ENCODE data around the gene ANK2.
"Not testable (repeated sequence)": the region's sequence is repeated elsewhere in the genome, so short reads cannot be mapped to it uniquely, and the experiment has no call there.

The ANK2 gene

GRCh38 chr4:113052379-113052951, 3.0 kb downstream of the ANK2 start:
- no peak for FAIRE-seq

DNA sequence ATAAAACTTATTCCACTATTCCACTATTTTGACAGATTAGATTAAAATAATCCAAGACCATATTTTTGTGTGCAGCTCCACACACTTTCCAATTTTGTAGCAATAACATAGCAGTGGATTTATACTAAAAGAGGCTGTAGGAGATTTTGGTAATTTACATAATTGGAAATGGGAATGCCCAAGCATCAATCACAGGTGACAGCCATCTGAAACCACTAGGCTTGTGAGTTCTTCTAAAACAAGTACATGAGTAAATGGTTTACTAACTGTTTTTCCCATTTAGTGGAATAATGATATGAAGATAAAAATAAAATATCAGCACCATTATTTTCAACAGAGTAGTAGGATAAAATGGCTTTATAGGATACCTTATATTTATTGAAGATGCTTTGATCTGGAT, 4.4 kb downstream of the ANK2 start:
- FAIRE-seq, result no peak

DNA sequence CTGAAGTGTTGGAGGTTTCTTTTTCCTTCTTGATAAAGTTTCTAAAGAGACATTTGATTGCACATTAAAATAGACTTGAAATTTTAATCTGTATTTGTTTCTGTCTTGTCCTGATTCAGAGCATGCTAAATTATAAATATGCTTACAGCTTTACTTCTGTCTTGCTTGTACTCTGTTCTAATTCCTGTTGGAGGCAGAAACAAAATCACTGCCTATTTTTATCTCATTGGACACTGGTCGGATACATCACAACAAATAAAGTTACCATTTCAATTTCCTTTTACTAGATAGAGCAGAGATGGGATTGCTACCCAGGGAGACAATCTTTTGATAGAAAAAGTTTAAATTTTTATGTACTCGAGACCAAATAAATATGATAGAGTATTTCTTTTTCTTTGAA, 6.9 kb downstream of the ANK2 start:
- no peak for FAIRE-seq

DNA sequence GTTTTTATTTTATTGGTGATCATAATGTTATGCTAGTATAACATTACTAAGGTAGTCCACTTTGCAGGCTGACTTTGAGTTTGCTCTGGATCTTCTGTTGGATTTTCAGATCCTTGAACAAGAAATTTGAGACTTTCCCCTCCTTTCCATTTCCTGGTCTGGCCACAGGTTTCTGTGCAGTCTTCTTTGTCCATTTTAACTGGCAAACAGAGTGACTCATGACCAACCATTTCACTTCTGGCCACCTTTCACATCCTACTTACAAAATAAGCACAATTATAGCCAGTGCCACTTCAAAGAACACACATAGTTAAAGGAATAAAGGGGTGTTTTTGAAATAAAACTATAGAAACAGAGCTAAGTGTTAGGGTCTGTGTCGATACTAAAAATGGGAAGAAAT, 8.4 kb downstream of the ANK2 start:
- FAIRE-seq, result no peak

GRCh38 chr4:113059449-113060182, 10.2 kb downstream of the ANK2 start:
- no peak for FAIRE-seq

GRCh38 chr4:113060853-113061252, 11.4 kb downstream of the ANK2 start:
- FAIRE-seq, result no peak

GRCh38 chr4:113064244-113064643, 14.8 kb downstream of the ANK2 start:
- no peak for FAIRE-seq

DNA sequence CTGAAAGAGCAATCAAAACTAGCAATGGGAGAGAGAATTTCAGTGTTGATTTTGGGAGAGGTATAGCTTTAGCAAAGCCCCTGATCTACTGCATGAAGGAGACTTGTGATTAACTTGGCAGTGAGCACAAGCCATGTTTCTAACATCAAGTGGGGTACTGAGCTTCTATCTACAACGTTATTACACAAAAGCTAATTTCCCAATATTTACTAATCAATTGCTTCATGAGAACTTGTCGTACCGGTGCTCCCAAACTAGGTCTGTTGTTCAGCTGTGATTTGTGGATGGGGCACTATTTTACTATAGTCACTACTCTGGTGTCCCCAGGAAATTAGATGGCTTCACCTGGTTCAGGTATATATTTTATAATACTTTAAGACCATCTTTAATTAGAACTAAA, 16.2 kb downstream of the ANK2 start:
- no peak for FAIRE-seq

- not testable (repeated sequence) for FAIRE-seq
Observed at GRCh38 chr4:113068771-113069170, 19.3 kb downstream of the ANK2 start.

GRCh38 chr4:113069212-113069892, 19.9 kb downstream of the ANK2 start:
- FAIRE-seq, result no peak

DNA sequence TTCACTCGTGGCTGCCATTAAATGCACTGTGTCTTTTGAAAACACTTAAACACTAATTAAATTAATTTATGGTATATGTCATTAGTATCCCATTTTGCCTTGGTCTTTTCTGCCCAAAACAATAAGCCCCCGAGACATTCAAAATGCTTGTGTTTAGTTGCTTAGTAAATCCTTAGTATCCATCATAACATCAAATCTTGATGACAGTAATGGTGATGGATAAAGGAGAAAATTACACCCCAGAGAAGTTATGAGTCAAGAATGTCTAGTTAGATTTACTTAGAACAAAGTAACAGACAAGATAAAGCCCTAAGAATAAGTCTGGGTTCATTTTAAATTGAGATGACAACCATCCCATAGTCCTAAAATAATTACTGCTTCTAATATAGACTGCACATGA, 21.3 kb downstream of the ANK2 start:
- no peak for FAIRE-seq

DNA sequence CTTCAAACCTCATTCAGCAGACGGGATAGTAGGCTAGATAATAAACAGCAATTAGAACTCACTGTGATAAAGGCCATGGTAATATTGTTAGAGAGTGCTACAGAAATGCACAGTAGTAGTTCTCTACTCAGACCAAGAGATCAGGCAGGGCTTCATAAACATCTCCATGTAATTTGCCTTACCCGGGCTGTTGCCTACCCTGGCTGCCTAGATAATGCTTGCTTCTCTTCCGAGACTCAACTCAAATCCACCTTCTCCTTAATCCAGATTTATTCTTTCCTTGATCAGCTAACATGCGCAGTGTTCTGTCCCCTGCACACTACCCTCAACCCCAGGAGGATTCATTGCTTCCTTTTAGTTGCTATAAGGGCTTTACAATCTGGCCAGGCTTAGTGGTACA, 21.8 kb downstream of the ANK2 start:
- FAIRE-seq, result no peak

- FAIRE-seq, result no peak
Observed at GRCh38 chr4:113071805-113072204, 22.4 kb downstream of the ANK2 start.

DNA sequence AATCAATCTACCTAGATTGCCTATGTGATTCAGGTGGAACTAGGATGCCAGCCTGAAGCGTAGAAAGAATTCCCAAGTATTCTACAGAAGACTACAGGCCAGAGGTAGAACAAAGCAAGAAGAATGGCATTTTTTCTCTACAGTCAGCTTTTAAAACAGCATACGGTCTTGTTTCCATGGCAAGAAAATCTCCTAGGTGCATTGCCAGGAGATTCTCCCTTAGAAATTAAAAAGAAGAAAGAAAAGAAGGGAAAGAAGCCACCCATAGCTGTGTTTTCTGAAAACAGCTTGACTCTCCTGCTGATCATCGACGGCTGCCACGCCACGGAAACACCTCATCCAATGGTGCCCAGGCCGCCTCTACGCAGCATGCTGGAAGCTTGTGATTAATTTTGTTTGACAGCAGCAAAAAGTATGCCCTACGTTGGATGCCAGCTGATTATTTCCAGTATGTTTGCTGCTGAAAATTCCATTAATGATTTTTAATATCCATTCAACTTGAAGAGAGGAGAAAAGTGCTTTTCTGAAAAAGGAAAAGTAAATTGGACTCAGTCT, 24.1 kb downstream of the ANK2 start:
- FAIRE-seq, result no peak

DNA sequence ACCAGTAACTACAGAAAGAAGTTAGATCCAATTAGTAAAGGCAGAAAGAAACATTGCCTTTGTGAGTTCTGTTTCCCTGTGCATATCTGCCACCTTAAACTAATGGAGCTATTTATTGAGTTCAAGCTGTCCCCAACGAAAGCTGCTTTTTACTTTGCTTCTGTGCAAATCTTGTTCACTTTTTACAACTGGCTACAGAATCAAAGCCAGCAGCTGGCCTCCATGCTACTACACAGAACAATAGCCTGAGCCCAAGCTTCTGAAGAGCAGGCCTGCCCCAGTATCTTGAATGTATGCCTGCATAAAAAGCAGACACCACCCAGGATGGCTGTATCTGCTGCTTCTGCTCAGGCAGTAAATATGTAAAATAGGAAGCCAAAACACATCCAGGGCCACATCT, 28.1 kb downstream of the ANK2 start:
- no peak for FAIRE-seq

DNA sequence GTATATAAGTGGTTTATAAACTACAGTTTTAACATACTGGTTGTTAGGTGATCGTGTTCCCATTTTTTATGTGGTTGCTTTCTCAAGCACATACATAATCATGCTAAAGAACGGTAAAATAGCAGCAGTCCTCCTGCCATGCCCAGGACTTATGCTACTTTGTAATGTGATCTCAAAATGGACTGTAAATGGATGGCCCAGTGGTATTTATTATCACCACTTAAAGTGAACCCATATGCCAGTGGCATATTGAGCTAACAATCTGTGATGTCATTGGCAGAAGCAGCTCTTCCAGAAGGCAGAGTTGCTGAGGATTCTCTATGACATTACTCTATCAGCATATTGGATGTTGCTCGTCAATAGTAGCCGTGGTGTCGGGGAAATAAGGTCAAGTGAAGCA, 28.6 kb downstream of the ANK2 start:
- no peak for FAIRE-seq

DNA sequence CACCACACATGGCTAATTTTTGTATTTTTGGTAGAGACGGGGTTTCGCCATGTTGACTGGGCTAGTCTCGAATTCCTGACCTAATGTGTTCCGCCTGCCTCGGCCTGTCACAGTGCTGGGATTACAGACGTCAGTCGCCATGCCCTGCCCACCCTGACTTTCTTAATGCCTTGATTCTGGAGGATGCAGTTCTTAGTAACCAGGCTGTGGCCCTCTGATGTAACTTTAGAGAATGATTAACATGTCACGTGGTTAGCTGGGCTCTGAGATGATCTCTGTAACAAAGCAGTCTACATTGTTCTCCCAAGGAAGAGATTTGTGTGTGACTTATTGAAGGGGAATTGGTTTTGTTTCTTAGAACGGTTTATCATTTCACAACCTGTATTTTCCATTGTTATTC, 30.6 kb downstream of the ANK2 start:
- FAIRE-seq, result no peak

GRCh38 chr4:113080624-113081023, 31.2 kb downstream of the ANK2 start:
- FAIRE-seq, result no peak

DNA sequence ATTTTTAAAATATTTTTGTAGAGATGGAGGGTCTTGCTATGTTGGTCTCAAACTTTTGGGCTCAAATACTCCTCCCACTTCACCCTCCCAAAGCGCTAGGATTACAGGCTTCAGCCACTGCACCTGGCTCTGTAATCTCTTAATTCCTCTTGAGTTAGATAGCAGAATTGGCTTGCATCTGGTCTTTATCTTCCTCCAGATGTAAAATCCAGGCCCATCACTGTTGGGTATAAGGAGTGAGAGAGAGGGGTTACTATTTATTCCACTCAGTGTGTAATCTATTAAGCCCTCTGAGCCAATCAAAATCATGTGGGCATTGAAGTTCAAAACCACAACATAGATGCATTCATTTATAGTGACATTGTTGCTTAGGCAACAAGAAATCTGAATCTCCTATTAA, 33.9 kb downstream of the ANK2 start:
- no peak for FAIRE-seq

DNA sequence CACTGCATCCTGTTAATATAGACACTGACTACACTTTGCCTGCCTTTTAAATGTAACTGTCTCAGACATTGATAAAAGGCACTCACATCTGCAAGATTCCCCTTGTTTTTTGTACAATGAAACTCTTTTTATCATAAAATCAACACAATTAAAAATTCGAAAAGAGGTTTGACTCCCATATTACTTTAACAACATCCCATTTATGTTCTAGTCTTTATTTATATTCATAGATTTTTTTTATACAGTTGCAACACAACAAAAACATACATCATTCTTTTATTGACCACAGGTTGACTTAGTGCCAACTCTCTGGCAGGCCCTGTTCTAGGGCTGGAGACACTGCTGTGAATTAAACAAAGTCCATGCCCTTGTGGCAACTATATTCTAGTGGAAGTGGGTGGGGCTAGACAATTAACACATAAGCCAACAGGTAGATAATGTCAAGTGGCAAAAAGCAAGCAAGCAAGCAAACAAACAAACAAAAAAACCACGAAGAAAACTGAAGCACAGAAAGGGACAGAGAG, 36.8 kb downstream of the ANK2 start:
- FAIRE-seq, result no peak

GRCh38 chr4:113088050-113088449, 38.6 kb downstream of the ANK2 start:
- no peak for FAIRE-seq

GRCh38 chr4:113090954-113091353, 41.5 kb downstream of the ANK2 start:
- FAIRE-seq, result no peak

DNA sequence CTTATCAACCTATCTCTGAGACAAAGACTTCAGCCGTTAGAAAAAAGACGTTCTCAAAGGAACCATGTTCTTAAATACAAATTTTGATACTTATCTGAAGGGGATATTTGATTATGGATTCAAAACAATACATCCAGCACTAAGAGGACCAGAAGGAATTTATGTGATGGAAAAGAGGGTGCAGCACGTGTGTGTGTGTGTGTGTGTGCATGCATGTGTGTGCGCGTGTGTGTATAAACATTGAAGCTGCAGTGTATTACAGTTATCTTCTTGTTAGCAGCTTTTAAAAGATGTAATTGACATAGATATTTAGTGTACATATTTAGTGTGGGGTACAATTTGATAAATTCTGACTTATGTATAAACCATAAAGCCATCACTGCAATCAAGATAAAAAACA, 44.9 kb downstream of the ANK2 start:
- no peak for FAIRE-seq

DNA sequence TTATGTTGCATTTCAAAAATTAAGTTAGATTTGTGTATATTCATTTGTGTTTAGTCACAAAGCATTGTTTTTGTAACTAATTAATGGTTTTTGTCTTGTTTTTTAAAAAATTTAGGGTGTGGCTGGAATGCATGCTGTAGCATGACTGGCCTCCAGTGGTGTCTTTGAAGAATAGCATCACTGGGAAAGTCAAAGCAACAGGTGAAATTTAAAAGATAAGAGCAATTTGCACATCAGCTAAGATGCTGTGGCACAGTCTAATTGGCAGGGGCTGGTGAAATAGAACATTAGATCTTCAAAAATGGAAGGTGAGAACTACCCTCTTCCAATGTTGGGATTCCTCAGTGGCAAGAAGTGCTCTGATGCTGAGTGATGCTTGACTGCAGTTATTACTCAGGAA, 45.3 kb downstream of the ANK2 start:
- no peak for FAIRE-seq

Measured in islet of Langerhans (tissue), 1 donor.